H9 (cell line): ENCODE results near the gene IGSF11. TPM values are rescaled to one million over a fixed set of nuclear protein-coding genes. Genes with fewer than 3 reads are reported as not detected.

Experiments used
- DNase-seq: peaks from one replicate; pipeline ENCODE4 v3.0.0-alpha.2; 2017
- H2AFZ ChIP-seq: one replicate; pipeline ENCODE4 v1.6.1; 2013; ENCODE audit warnings: mild to moderate bottlenecking, low read length, control low read depth, moderate library complexity
- H2AK5ac ChIP-seq: 2 replicates; pipeline ENCODE4 v1.6.1; 2013; ENCODE audit warnings: low read length, control low read depth, mixed read lengths; ENCODE audit not compliant: insufficient read length
- H2BK120ac ChIP-seq: one replicate; pipeline ENCODE4 v1.6.1; 2013; ENCODE audit warnings: low read depth, mild to moderate bottlenecking, low read length, control low read depth, inconsistent platforms; ENCODE audit not compliant: poor library complexity, severe bottlenecking
- H2BK12ac ChIP-seq: 2 replicates; pipeline ENCODE4 v1.6.1; 2013; ENCODE audit warnings: low read length, control low read depth, mixed read lengths, low read depth; ENCODE audit not compliant: insufficient read length
- H2BK15ac ChIP-seq: 2 replicates; pipeline ENCODE4 v1.6.1; 2013; ENCODE audit warnings: low read depth, low read length, control low read depth
- H2BK20ac ChIP-seq: one replicate; pipeline ENCODE4 v1.6.1; 2013; ENCODE audit warnings: low read depth, mild to moderate bottlenecking, low read length, control low read depth, inconsistent platforms; ENCODE audit not compliant: poor library complexity, severe bottlenecking
- H2BK5ac ChIP-seq: 2 replicates; pipeline ENCODE4 v1.6.1; 2013; ENCODE audit warnings: low read length, control low read depth, mixed read lengths; ENCODE audit not compliant: insufficient read length
- H3K14ac ChIP-seq: 2 replicates; pipeline ENCODE4 v1.6.1; 2013; ENCODE audit warnings: low read length, control low read depth; ENCODE audit not compliant: insufficient read depth
- H3K18ac ChIP-seq: 2 replicates; pipeline ENCODE4 v1.6.1; 2013; ENCODE audit warnings: low read depth, mild to moderate bottlenecking, mixed read lengths, low read length, control low read depth; ENCODE audit not compliant: insufficient read length
- H3K23ac ChIP-seq: 2 replicates; pipeline ENCODE4 v1.6.1; 2013; ENCODE audit warnings: low read length, control low read depth, mixed read lengths, low read depth; ENCODE audit not compliant: insufficient read length
- H3K23me2 ChIP-seq: 2 replicates; pipeline ENCODE4 v1.6.1; 2013; ENCODE audit warnings: low read depth, mild to moderate bottlenecking, mixed read lengths, low read length, control low read depth; ENCODE audit not compliant: insufficient read length, poor library complexity, severe bottlenecking
- H3K27ac ChIP-seq: 2 replicates; pipeline ENCODE4 v1.5.1; 2013; ENCODE audit warnings: low read length, control low read depth, mixed read lengths, low read depth; ENCODE audit not compliant: insufficient read length
- H3K27me3 ChIP-seq: 2 replicates; pipeline ENCODE4 v1.6.1; 2013; ENCODE audit warnings: low read length, control low read depth, inconsistent platforms; ENCODE audit not compliant: insufficient read depth
- H3K4ac ChIP-seq: 2 replicates; pipeline ENCODE4 v1.6.1; 2013; ENCODE audit warnings: low read depth, mild to moderate bottlenecking, control low read depth, inconsistent platforms, low read length, moderate library complexity
- H3K4me1 ChIP-seq: 2 replicates; pipeline ENCODE4 v1.6.1; 2013; ENCODE audit warnings: low read length, control low read depth, inconsistent platforms; ENCODE audit not compliant: insufficient read depth
- H3K4me2 ChIP-seq: 2 replicates; pipeline ENCODE4 v1.6.1; 2013; ENCODE audit warnings: low read length, control low read depth, mixed read lengths; ENCODE audit not compliant: insufficient read length, insufficient read depth
- H3K56ac ChIP-seq: 2 replicates; pipeline ENCODE4 v1.6.1; 2013; ENCODE audit warnings: low read depth, mild to moderate bottlenecking, mixed read lengths, low read length, control low read depth; ENCODE audit not compliant: insufficient read length
- H3K79me1 ChIP-seq: 2 replicates; pipeline ENCODE4 v1.6.1; 2013; ENCODE audit warnings: low read depth, mild to moderate bottlenecking, moderate library complexity, low read length, control low read depth, inconsistent platforms; ENCODE audit not compliant: insufficient read depth, poor library complexity, severe bottlenecking
- H3K79me2 ChIP-seq: 2 replicates; pipeline ENCODE4 v1.6.1; 2013; ENCODE audit warnings: low read length, control low read depth, inconsistent platforms; ENCODE audit not compliant: insufficient read depth
- H3K9ac ChIP-seq: 2 replicates; pipeline ENCODE4 v1.6.1; 2013; ENCODE audit warnings: low read length, control low read depth, mixed read lengths; ENCODE audit not compliant: insufficient read length; ENCODE audit errors: extremely low read depth
- H3K9me3 ChIP-seq: one replicate; pipeline ENCODE4 v1.6.1; 2013; ENCODE audit warnings: low read depth, low read length, inconsistent platforms; ENCODE audit not compliant: control insufficient read depth
- H3T11ph ChIP-seq: one replicate; pipeline ENCODE4 v1.6.1; 2013; ENCODE audit warnings: mild to moderate bottlenecking, low read length, control low read depth, inconsistent platforms
- H4K20me1 ChIP-seq: one replicate; pipeline ENCODE4 v1.6.1; 2013; ENCODE audit not compliant: control insufficient read depth, insufficient read length, insufficient read depth
- H4K5ac ChIP-seq: 2 replicates; pipeline ENCODE4 v1.6.1; 2013; ENCODE audit warnings: low read depth, mild to moderate bottlenecking, mixed read lengths, low read length, control low read depth; ENCODE audit not compliant: insufficient read length
- H4K8ac ChIP-seq: replicated peaks from 2 replicates; pipeline ENCODE4 v1.6.1; 2013; ENCODE audit warnings: low read length, control low read depth, mixed read lengths, low read depth; ENCODE audit not compliant: insufficient read length
- H4K91ac ChIP-seq: 2 replicates; pipeline ENCODE4 v1.6.1; 2013; ENCODE audit warnings: low read depth, mild to moderate bottlenecking, moderate library complexity, mixed read lengths, low read length, control low read depth; ENCODE audit not compliant: insufficient read length
- H3K27ac Mint-ChIP-seq, 3 experiments: 2 replicates in 2 of 3; 3 replicates in 1 of 3; pipeline ENCODE4 v1.8.0; 2020 to 2021; ENCODE audit warnings: mixed read lengths in 3 of 3, mild to moderate bottlenecking in 1 of 3, moderate library complexity in 1 of 3
- H3K27me3 Mint-ChIP-seq: 2 replicates; pipeline ENCODE4 v1.8.0; 2021; ENCODE audit warnings: low read depth, mild to moderate bottlenecking, moderate library complexity, mixed read lengths
- H3K36me3 Mint-ChIP-seq, 3 experiments: 2 replicates in 2 of 3; 3 replicates in 1 of 3; pipeline ENCODE4 v1.8.0; 2020 to 2021; ENCODE audit warnings: low read depth in 3 of 3, mixed read lengths in 3 of 3; ENCODE audit not compliant: insufficient read depth in 1 of 3
- H3K4me1 Mint-ChIP-seq, 2 experiments: 2 replicates each; pipeline ENCODE4 v1.8.0; 2020; ENCODE audit warnings: mixed read lengths in 2 of 2
- H3K4me3 Mint-ChIP-seq, 2 experiments: 2 replicates in 1 of 2; 3 replicates in 1 of 2; pipeline ENCODE4 v1.8.0; 2020 to 2021; ENCODE audit warnings: mild to moderate bottlenecking in 2 of 2, mixed read lengths in 2 of 2, moderate library complexity in 1 of 2
- H3K9me3 Mint-ChIP-seq, 2 experiments: 2 replicates in 1 of 2; 3 replicates in 1 of 2; pipeline ENCODE4 v1.8.0; 2020; ENCODE audit warnings: mild to moderate bottlenecking in 2 of 2, mixed read lengths in 2 of 2, moderate library complexity in 1 of 2
- CTCF ChIP-seq: fragments of 200-600 bp; sonication (generic); conservative IDR thresholded peaks from 3 replicates; pipeline ENCODE4 v1.8.0; 2021; ENCODE audit warnings: antibody characterized with exemption, mild to moderate bottlenecking
- WGBS: extraction: QIAGEN DNeasy Blood & Tissue Kit; methylation state at CpG from one replicate; pipeline ENCODE4 v1.1.7; 2013; ENCODE audit warnings: missing lambda C conversion rate, low lambda C conversion rate, mixed read lengths; ENCODE audit not compliant: insufficient read length; ENCODE audit errors: extremely low coverage; 5-methylcytosine and 5-hydroxymethylcytosine counted together
- total RNA-seq: library from RNA; stranded (reverse); gene quantifications from 2 replicates; pipeline ENCODE4 v1.2.1, GENCODE V29; 2021

The IGSF11 gene
- total RNA-seq, 1 experiment from 2014 or later: 1.6 TPM

GRCh38 chr3:119035014-119035346 lies 334 bp upstream of the IGSF11 start:
- no peak overlapping the region for H2AK5ac ChIP-seq
- no peaks in the 10 kb centered on the region; the same call in 1 of the 2 replicates for H3K27me3 ChIP-seq
- H3K4me1 Mint-ChIP-seq: peaks cover 19 to 20% of the 10 kb centered on the region in 2 experiments
- TF ChIP-seq CTCF: no peak
- H3K27ac ChIP-seq: no peak overlapping the region
- no peak overlapping the region for H4K91ac ChIP-seq
- no CpG with 5 or more reads among the region's 18 CpGs for WGBS
- H3K27me3 Mint-ChIP-seq: peaks cover 31% of the 10 kb centered on the region
- H3K4me1 ChIP-seq: no peaks in the 10 kb centered on the region
- H2BK120ac ChIP-seq: no peak overlapping the region
- no peak overlapping the region for H2AFZ ChIP-seq
- no peaks in the 10 kb centered on the region for H4K20me1 ChIP-seq
- no peak overlapping the region for H3K4ac ChIP-seq
- no peak overlapping the region for H2BK15ac ChIP-seq
- H3K9me3 Mint-ChIP-seq: peaks cover 0 to under 1% of the 10 kb centered on the region in 2 experiments; a peak in 2 of 5 replicates
- no peak overlapping the region for H3K23ac ChIP-seq
- peaks cover 10% of the 10 kb centered on the region for H3K23me2 ChIP-seq
- no peak overlapping the region for H3K56ac ChIP-seq
- H3K18ac ChIP-seq: no peak overlapping the region
- H2BK12ac ChIP-seq: no peak overlapping the region
- H3K79me1 ChIP-seq: no peaks in the 10 kb centered on the region
- no peaks in the 10 kb centered on the region for H3K9me3 ChIP-seq
- H3K4me3 Mint-ChIP-seq: peak overlapping the region; percentile 86 to 91
- no peak overlapping the region for H4K8ac ChIP-seq
- DNase-seq: no peak
- peaks cover 0 to 7% (median under 1%) of the 10 kb centered on the region in 3 experiments; a peak in 2 of 7 replicates for H3K36me3 Mint-ChIP-seq
- H4K5ac ChIP-seq: no peak overlapping the region
- H3K27ac Mint-ChIP-seq: no peak overlapping the region
- H3K9ac ChIP-seq: no peak overlapping the region
- H2BK20ac ChIP-seq: no peak overlapping the region
- H2BK5ac ChIP-seq: no peak overlapping the region
- no peaks in the 10 kb centered on the region for H3K79me2 ChIP-seq
- no peak overlapping the region for H3K14ac ChIP-seq
- peak overlapping the region; percentile 40 for H3K4me2 ChIP-seq
- H3T11ph ChIP-seq: no peak overlapping the region
